ENCODE results near the gene CDKAL1.
"Not testable (repeated sequence)": the region's sequence is repeated elsewhere in the genome, so short reads cannot be mapped to it uniquely, and the experiment has no call there.

The CDKAL1 gene

DNA sequence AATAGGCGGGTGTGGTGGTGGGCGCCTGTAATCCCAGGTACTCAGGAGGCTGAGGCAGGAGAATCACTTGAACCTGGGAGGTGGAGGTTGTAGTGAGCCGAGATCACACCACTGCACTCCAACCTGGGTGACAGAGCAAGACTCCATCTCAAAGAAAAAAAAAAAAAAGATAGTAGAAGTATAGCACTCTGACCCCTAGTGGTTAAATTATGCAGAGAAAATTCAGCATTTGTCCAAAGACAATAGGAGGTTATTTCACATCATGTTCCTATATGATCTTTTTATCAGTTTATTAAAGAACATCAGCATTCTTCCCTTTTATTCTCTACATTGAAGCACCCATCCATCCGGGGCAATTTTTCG, 5.2 kb upstream of the CDKAL1 start:
- H2AFZ ChIP-seq (ENCODE audit: low read length, unreplicated experiment); H3K4me3 ChIP-seq (ENCODE audit: low read depth, low read length); H3K4me1 ChIP-seq (ENCODE audit: control insufficient read depth, insufficient read depth, low read length, unreplicated experiment); H3K27me3 ChIP-seq (ENCODE audit: insufficient read depth, low read length); H3K27ac ChIP-seq (ENCODE audit: low read depth, low read length); H3K36me3 ChIP-seq (ENCODE audit: insufficient read depth, low read length); H3K79me2 ChIP-seq (ENCODE audit: control insufficient read depth, insufficient read depth, low read length, unreplicated experiment): not testable (repeated sequence)

GRCh38 chr6:20532881-20533280, 1.4 kb upstream of the CDKAL1 start:
- H3K27me3 ChIP-seq (ENCODE audit: insufficient read depth, low read length), result no peaks in the 10 kb centered on the region
- peaks cover 22% of the 10 kb centered on the region for H3K79me2 ChIP-seq (ENCODE audit: control insufficient read depth, insufficient read depth, low read length, unreplicated experiment)
- no peak overlapping the region for H3K27ac ChIP-seq (ENCODE audit: low read depth, low read length)
- H3K4me3 ChIP-seq (ENCODE audit: low read depth, low read length), result no peak overlapping the region
- no peak overlapping the region for H2AFZ ChIP-seq (ENCODE audit: low read length, unreplicated experiment)
- no peaks in the 10 kb centered on the region for H3K36me3 ChIP-seq (ENCODE audit: insufficient read depth, low read length)
- H3K4me1 ChIP-seq (ENCODE audit: control insufficient read depth, insufficient read depth, low read length, unreplicated experiment), result peaks cover 8% of the 10 kb centered on the region

DNA sequence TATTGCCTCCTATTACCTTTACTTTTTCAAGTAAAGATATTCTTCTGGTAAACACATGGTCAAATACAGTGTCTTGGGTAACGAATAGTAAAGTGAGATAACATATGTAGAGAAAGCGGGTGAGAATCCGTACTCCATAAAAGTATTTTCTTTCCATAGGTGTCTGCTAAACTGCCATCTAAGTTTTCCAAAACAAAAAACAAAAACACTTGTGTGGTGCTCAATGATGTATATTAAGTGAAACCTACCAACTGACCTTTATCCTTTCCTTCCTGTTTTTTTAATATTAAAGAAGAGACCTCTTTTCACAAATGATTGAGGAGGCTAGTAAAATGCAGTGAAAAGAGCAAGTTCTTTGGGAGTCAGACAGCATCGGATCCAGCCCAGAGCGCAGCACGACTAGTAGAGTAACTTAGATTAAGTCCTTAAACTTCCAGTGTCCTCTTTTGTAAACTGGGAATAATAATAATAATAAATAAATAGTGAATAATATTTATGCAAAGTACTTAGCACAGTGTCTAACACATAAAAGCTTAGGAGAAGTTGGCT, 437 bp upstream of the CDKAL1 start:
- Histone ChIP-seq H3K27me3 (ENCODE audit: insufficient read depth, low read length) (no peaks in the 10 kb centered on the region), H3K36me3 (ENCODE audit: insufficient read depth, low read length) (no peaks in the 10 kb centered on the region), H2AFZ (ENCODE audit: low read length, unreplicated experiment) (peak overlapping the region; percentile 95), H3K4me3 (ENCODE audit: low read depth, low read length) (peak overlapping the region; percentile 87), H3K4me1 (ENCODE audit: control insufficient read depth, insufficient read depth, low read length, unreplicated experiment) (peaks cover 8% of the 10 kb centered on the region), H3K27ac (ENCODE audit: low read depth, low read length) (peak overlapping the region; percentile 73), H3K79me2 (ENCODE audit: control insufficient read depth, insufficient read depth, low read length, unreplicated experiment) (peaks cover 29% of the 10 kb centered on the region)

DNA sequence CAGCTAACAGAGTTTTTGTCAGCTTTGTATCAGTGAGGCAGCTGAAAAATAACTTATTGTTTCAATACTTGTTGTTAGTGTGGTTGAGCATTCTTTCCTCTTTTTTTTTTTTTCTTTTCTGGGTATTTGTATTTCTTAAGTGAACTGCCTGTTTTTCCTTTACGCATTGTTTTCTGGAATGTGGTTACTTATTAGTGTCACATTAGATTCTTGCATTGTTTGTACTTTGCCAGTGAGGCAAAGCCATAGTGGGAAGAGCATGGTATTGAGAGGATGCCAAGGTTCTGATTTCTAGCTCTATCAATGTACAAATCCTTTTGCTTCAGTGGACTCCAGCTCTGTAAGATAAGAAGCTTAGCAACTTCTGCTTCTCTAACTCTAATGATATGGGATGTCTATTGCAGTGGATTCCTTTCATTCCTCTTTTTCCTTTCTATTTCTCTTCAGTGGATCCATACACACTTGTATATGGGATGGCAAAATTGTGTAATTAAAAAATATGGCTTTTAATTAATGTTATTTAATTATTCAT, 3.9 kb downstream of the CDKAL1 start:
- H3K36me3 ChIP-seq (ENCODE audit: insufficient read depth, low read length), result peaks cover 6% of the 10 kb centered on the region; the same call in 1 of the 2 replicates
- peaks cover 51% of the 10 kb centered on the region for H3K79me2 ChIP-seq (ENCODE audit: control insufficient read depth, insufficient read depth, low read length, unreplicated experiment)
- H3K4me3 ChIP-seq (ENCODE audit: low read depth, low read length), result no peak overlapping the region
- H3K27ac ChIP-seq (ENCODE audit: low read depth, low read length), result no peak overlapping the region
- H3K4me1 ChIP-seq (ENCODE audit: control insufficient read depth, insufficient read depth, low read length, unreplicated experiment), result peaks cover 30% of the 10 kb centered on the region
- no peaks in the 10 kb centered on the region for H3K27me3 ChIP-seq (ENCODE audit: insufficient read depth, low read length)
- no peak overlapping the region for H2AFZ ChIP-seq (ENCODE audit: low read length, unreplicated experiment)

- Histone ChIP-seq H3K27ac (ENCODE audit: low read depth, low read length) (no peak overlapping the region), H2AFZ (ENCODE audit: low read length, unreplicated experiment) (no peak overlapping the region), H3K27me3 (ENCODE audit: insufficient read depth, low read length) (no peaks in the 10 kb centered on the region), H3K4me1 (ENCODE audit: control insufficient read depth, insufficient read depth, low read length, unreplicated experiment) (peaks cover 33% of the 10 kb centered on the region), H3K4me3 (ENCODE audit: low read depth, low read length) (no peak overlapping the region), H3K79me2 (ENCODE audit: control insufficient read depth, insufficient read depth, low read length, unreplicated experiment) (peaks cover 53% of the 10 kb centered on the region), H3K36me3 (ENCODE audit: insufficient read depth, low read length) (peaks cover 6% of the 10 kb centered on the region; the same call in 1 of the 2 replicates)
These were observed 4.7 kb downstream of the CDKAL1 start for GRCh38 chr6:20538907-20539306.

GRCh38 chr6:20539387-20539786, 5.1 kb downstream of the CDKAL1 start:
- peaks cover 6% of the 10 kb centered on the region; the same call in 1 of the 2 replicates for H3K36me3 ChIP-seq (ENCODE audit: insufficient read depth, low read length)
- no peaks in the 10 kb centered on the region for H3K27me3 ChIP-seq (ENCODE audit: insufficient read depth, low read length)
- H2AFZ ChIP-seq (ENCODE audit: low read length, unreplicated experiment), result no peak overlapping the region
- H3K79me2 ChIP-seq (ENCODE audit: control insufficient read depth, insufficient read depth, low read length, unreplicated experiment), result peaks cover 55% of the 10 kb centered on the region
- H3K4me1 ChIP-seq (ENCODE audit: control insufficient read depth, insufficient read depth, low read length, unreplicated experiment), result peaks cover 33% of the 10 kb centered on the region
- no peak overlapping the region for H3K4me3 ChIP-seq (ENCODE audit: low read depth, low read length)
- no peak overlapping the region for H3K27ac ChIP-seq (ENCODE audit: low read depth, low read length)

DNA sequence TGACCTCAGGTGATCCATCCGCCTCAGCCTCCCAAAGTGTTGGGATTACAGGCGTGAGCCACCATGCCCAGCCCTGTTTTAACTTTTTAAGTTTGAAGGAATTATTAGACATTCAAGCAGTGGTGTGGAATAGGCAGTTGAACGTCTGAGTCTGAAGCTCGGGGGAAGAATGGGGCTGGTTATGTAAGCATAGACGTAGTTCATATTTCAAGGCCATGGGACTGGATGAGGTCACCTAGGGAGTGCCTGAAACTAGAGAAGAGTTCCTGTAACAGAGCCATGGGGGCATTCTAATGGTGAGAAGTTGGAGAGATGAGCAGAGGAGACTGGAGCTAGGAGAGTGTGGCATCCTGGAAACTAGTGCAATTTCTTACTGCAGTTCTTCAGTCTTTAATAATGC, 6.4 kb downstream of the CDKAL1 start:
- Histone ChIP-seq H3K79me2 (ENCODE audit: control insufficient read depth, insufficient read depth, low read length, unreplicated experiment) (peaks cover 47% of the 10 kb centered on the region), H3K4me1 (ENCODE audit: control insufficient read depth, insufficient read depth, low read length, unreplicated experiment) (peaks cover 28% of the 10 kb centered on the region), H3K4me3 (ENCODE audit: low read depth, low read length) (no peak overlapping the region), H3K36me3 (ENCODE audit: insufficient read depth, low read length) (peaks cover 6% of the 10 kb centered on the region; the same call in 1 of the 2 replicates), H3K27me3 (ENCODE audit: insufficient read depth, low read length) (no peaks in the 10 kb centered on the region), H3K27ac (ENCODE audit: low read depth, low read length) (no peak overlapping the region), H2AFZ (ENCODE audit: low read length, unreplicated experiment) (no peak overlapping the region)

DNA sequence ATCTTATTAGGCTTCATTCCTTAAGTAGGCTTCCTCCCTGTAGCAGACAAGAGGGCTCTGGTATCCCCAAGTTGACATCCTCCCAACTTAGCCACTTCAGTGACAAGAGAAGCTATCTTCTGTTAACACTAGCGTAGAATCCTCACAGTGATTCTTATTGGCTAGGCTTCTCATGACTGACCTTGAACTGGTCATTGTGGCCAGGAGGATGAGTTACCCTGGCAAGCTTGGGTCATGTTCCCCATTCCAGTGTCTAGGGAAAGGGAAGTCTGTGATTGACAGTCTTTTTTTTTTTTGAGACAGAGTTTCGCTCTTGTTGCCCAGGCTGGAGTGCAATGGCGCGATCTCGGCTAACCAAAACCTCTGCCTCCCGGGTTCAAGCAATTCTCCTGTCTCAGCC, 7.1 kb downstream of the CDKAL1 start:
- Histone ChIP-seq H3K36me3 (ENCODE audit: insufficient read depth, low read length) (peaks cover 12% of the 10 kb centered on the region), H3K27me3 (ENCODE audit: insufficient read depth, low read length) (no peaks in the 10 kb centered on the region), H3K79me2 (ENCODE audit: control insufficient read depth, insufficient read depth, low read length, unreplicated experiment) (peaks cover 41% of the 10 kb centered on the region), H3K27ac (ENCODE audit: low read depth, low read length) (no peak overlapping the region), H3K4me3 (ENCODE audit: low read depth, low read length) (no peak overlapping the region), H3K4me1 (ENCODE audit: control insufficient read depth, insufficient read depth, low read length, unreplicated experiment) (peaks cover 25% of the 10 kb centered on the region), H2AFZ (ENCODE audit: low read length, unreplicated experiment) (no peak overlapping the region)

GRCh38 chr6:20542927-20543602, 8.8 kb downstream of the CDKAL1 start:
- peaks cover 18% of the 10 kb centered on the region for H3K36me3 ChIP-seq (ENCODE audit: insufficient read depth, low read length)
- peak overlapping the region; percentile 22; the same call in 1 of the 2 replicates for H3K4me3 ChIP-seq (ENCODE audit: low read depth, low read length)
- peaks cover 37% of the 10 kb centered on the region for H3K79me2 ChIP-seq (ENCODE audit: control insufficient read depth, insufficient read depth, low read length, unreplicated experiment)
- H3K27ac ChIP-seq (ENCODE audit: low read depth, low read length), result peak overlapping the region; percentile 75
- peaks cover 25% of the 10 kb centered on the region for H3K4me1 ChIP-seq (ENCODE audit: control insufficient read depth, insufficient read depth, low read length, unreplicated experiment)
- H2AFZ ChIP-seq (ENCODE audit: low read length, unreplicated experiment), result peak overlapping the region; percentile 29
- H3K27me3 ChIP-seq (ENCODE audit: insufficient read depth, low read length), result no peaks in the 10 kb centered on the region

GRCh38 chr6:20548264-20548663, 14.0 kb downstream of the CDKAL1 start:
- Histone ChIP-seq H3K4me1 (ENCODE audit: control insufficient read depth, insufficient read depth, low read length, unreplicated experiment) (peaks cover 2% of the 10 kb centered on the region), H3K36me3 (ENCODE audit: insufficient read depth, low read length) (peaks cover 18% of the 10 kb centered on the region)

GRCh38 chr6:20549398-20549797, 15.1 kb downstream of the CDKAL1 start:
- H3K36me3 ChIP-seq (ENCODE audit: insufficient read depth, low read length), result peaks cover 18% of the 10 kb centered on the region

More at GRCh38 chr6:20548264-20548663, 14.0 kb downstream of the CDKAL1 start:
- Histone ChIP-seq H3K27me3 (ENCODE audit: insufficient read depth, low read length) (no peaks in the 10 kb centered on the region), H2AFZ (ENCODE audit: low read length, unreplicated experiment) (no peak overlapping the region), H3K79me2 (ENCODE audit: control insufficient read depth, insufficient read depth, low read length, unreplicated experiment) (peaks cover 9% of the 10 kb centered on the region), H3K27ac (ENCODE audit: low read depth, low read length) (no peak overlapping the region), H3K4me3 (ENCODE audit: low read depth, low read length) (no peak overlapping the region)

More at GRCh38 chr6:20549398-20549797, 15.1 kb downstream of the CDKAL1 start:
- H3K4me3 ChIP-seq (ENCODE audit: low read depth, low read length); H3K79me2 ChIP-seq (ENCODE audit: control insufficient read depth, insufficient read depth, low read length, unreplicated experiment); H3K27me3 ChIP-seq (ENCODE audit: insufficient read depth, low read length); H3K4me1 ChIP-seq (ENCODE audit: control insufficient read depth, insufficient read depth, low read length, unreplicated experiment); H3K27ac ChIP-seq (ENCODE audit: low read depth, low read length); H2AFZ ChIP-seq (ENCODE audit: low read length, unreplicated experiment): not testable (repeated sequence)

All from ACC112 (cell line).